ENCODE measurements around the gene ELK4. TPM values are rescaled to one million over a fixed set of nuclear protein-coding genes. Genes with fewer than 3 reads are reported as not detected.

The ELK4 gene
- total RNA-seq, 2 experiments from 2014 or later = 80.6 to 83.0 TPM

- Mint-ChIP-seq H3K4me1 (peaks cover 4% of the 10 kb centered on the region), H3K4me3 (no peak overlapping the region), H3K36me3 (ENCODE audit: low read depth) (no peaks in the 10 kb centered on the region), H3K27me3 (peaks cover 40% of the 10 kb centered on the region), H3K27ac (no peak overlapping the region), H3K9me3 (no peaks in the 10 kb centered on the region)
- CTCF ChIA-PET = interaction anchor here (1.0 to 1.2 kb wide), 2 partner anchors 16 to 46 kb away, joined by 3 to 4 read pairs; no protein-coding TSS in a partner anchor
- no peak for DNase-seq
- POLR2A ChIA-PET = no interaction called here
These were observed 59.4 kb downstream of the ELK4 start for GRCh38 chr1:205572421-205572820.

GRCh38 chr1:205571747-205572146 lies 60.1 kb downstream of the ELK4 start:
- H3K4me1 Mint-ChIP-seq = peaks cover 4% of the 10 kb centered on the region
- ChIA-PET POLR2A (no interaction called here), CTCF (interaction anchor here (0.7 to 1.2 kb wide), 3 partner anchors 17 to 86 kb away, joined by 3 to 4 read pairs (median 3); no protein-coding TSS in a partner anchor)
- no peak overlapping the region for H3K27ac Mint-ChIP-seq
- DNase-seq = no peak
- H3K27me3 Mint-ChIP-seq = peaks cover 45% of the 10 kb centered on the region
- H3K36me3 Mint-ChIP-seq (ENCODE audit: low read depth) = no peaks in the 10 kb centered on the region
- no peaks in the 10 kb centered on the region for H3K9me3 Mint-ChIP-seq
- H3K4me3 Mint-ChIP-seq = no peak overlapping the region

GRCh38 chr1:205570796-205571537 lies 60.8 kb downstream of the ELK4 start:
- Mint-ChIP-seq H3K9me3 (no peaks in the 10 kb centered on the region), H3K4me1 (peaks cover 4% of the 10 kb centered on the region), H3K4me3 (no peak overlapping the region), H3K27ac (no peak overlapping the region), H3K27me3 (peaks cover 50% of the 10 kb centered on the region), H3K36me3 (ENCODE audit: low read depth) (no peaks in the 10 kb centered on the region)
- ChIA-PET POLR2A (interaction anchor here (1.2 kb wide), 1 partner anchor 13 kb away, joined by 4 read pairs; no protein-coding TSS in a partner anchor), CTCF (interaction anchor here (0.8 to 1.2 kb wide), 4 partner anchors 13 to 88 kb away, joined by 3 to 4 read pairs (median 3); partner anchors contain the start of gene ELK4)
- no peak for DNase-seq

- ChIA-PET POLR2A (interaction anchor here (1.2 kb wide), 1 partner anchor 13 kb away, joined by 4 read pairs; no protein-coding TSS in a partner anchor), CTCF (interaction anchor here (0.9 kb wide), 2 partner anchors 13 to 89 kb away, joined by 3 read pairs; no protein-coding TSS in a partner anchor)
- H3K9me3 Mint-ChIP-seq = no peaks in the 10 kb centered on the region
- peaks cover 54% of the 10 kb centered on the region for H3K27me3 Mint-ChIP-seq
- H3K27ac Mint-ChIP-seq = no peak overlapping the region
- H3K4me1 Mint-ChIP-seq = peaks cover 4% of the 10 kb centered on the region
- H3K36me3 Mint-ChIP-seq (ENCODE audit: low read depth) = no peaks in the 10 kb centered on the region
- DNase-seq = no peak
- no peak overlapping the region for H3K4me3 Mint-ChIP-seq
These were observed 61.7 kb downstream of the ELK4 start for GRCh38 chr1:205570173-205570501.

GRCh38 chr1:205569411-205570172 lies 62.2 kb downstream of the ELK4 start:
- POLR2A ChIA-PET = interaction anchor here (1.2 kb wide), 1 partner anchor 14 kb away, joined by 4 read pairs; no protein-coding TSS in a partner anchor
- CTCF ChIA-PET = no interaction called here
- Mint-ChIP-seq H3K27me3 (peaks cover 55% of the 10 kb centered on the region), H3K27ac (no peak overlapping the region), H3K4me3 (no peak overlapping the region), H3K36me3 (ENCODE audit: low read depth) (no peaks in the 10 kb centered on the region), H3K4me1 (peaks cover 4% of the 10 kb centered on the region), H3K9me3 (no peaks in the 10 kb centered on the region)
- no peak for DNase-seq

- H3K4me3 Mint-ChIP-seq = no peak overlapping the region
- H3K36me3 Mint-ChIP-seq (ENCODE audit: low read depth) = no peaks in the 10 kb centered on the region
- H3K27me3 Mint-ChIP-seq = peaks cover 63% of the 10 kb centered on the region
- peaks cover 4% of the 10 kb centered on the region for H3K4me1 Mint-ChIP-seq
- CTCF ChIA-PET = no interaction called here
- DNase-seq = no peak
- POLR2A ChIA-PET = no interaction called here
- H3K27ac Mint-ChIP-seq = no peak overlapping the region
- no peaks in the 10 kb centered on the region for H3K9me3 Mint-ChIP-seq
These were observed 63.1 kb downstream of the ELK4 start for GRCh38 chr1:205568469-205569361.

- ChIA-PET POLR2A (no interaction called here), CTCF (no interaction called here)
- Mint-ChIP-seq H3K4me1 (peaks cover 4% of the 10 kb centered on the region), H3K36me3 (ENCODE audit: low read depth) (no peaks in the 10 kb centered on the region), H3K27me3 (peaks cover 63% of the 10 kb centered on the region), H3K4me3 (no peak overlapping the region), H3K9me3 (no peaks in the 10 kb centered on the region), H3K27ac (no peak overlapping the region)
- no peak for DNase-seq
These were observed 63.7 kb downstream of the ELK4 start for GRCh38 chr1:205568135-205568468.

- no peak for DNase-seq
- Mint-ChIP-seq H3K27ac (no peak overlapping the region), H3K36me3 (ENCODE audit: low read depth) (no peaks in the 10 kb centered on the region), H3K4me1 (peaks cover 4% of the 10 kb centered on the region), H3K27me3 (peaks cover 63% of the 10 kb centered on the region), H3K9me3 (no peaks in the 10 kb centered on the region), H3K4me3 (no peak overlapping the region)
- ChIA-PET CTCF (no interaction called here), POLR2A (no interaction called here)
These were observed 64.1 kb downstream of the ELK4 start for GRCh38 chr1:205567716-205568115.

GRCh38 chr1:205565799-205566198 lies 66.0 kb downstream of the ELK4 start:
- DNase-seq = no peak
- no peak overlapping the region for H3K27ac Mint-ChIP-seq
- POLR2A ChIA-PET = no interaction called here
- H3K4me3 Mint-ChIP-seq = no peak overlapping the region
- H3K27me3 Mint-ChIP-seq = peaks cover 60% of the 10 kb centered on the region
- H3K36me3 Mint-ChIP-seq (ENCODE audit: low read depth) = no peaks in the 10 kb centered on the region
- H3K4me1 Mint-ChIP-seq = peaks cover 4% of the 10 kb centered on the region
- CTCF ChIA-PET = no interaction called here
- no peaks in the 10 kb centered on the region for H3K9me3 Mint-ChIP-seq

GRCh38 chr1:205563927-205564441 lies 67.8 kb downstream of the ELK4 start:
- ChIA-PET POLR2A (no interaction called here), CTCF (interaction anchor here (1.0 to 1.6 kb wide), 2 partner anchors 28 to 78 kb away, joined by 3 read pairs; no protein-coding TSS in a partner anchor)
- Mint-ChIP-seq H3K36me3 (ENCODE audit: low read depth) (no peaks in the 10 kb centered on the region), H3K9me3 (peaks cover 3% of the 10 kb centered on the region), H3K27me3 (peaks cover 60% of the 10 kb centered on the region), H3K27ac (no peak overlapping the region), H3K4me3 (no peak overlapping the region), H3K4me1 (peaks cover 2% of the 10 kb centered on the region)
- no peak for DNase-seq

- Mint-ChIP-seq H3K4me1 (no peaks in the 10 kb centered on the region), H3K9me3 (peaks cover 3% of the 10 kb centered on the region), H3K27ac (no peak overlapping the region), H3K4me3 (no peak overlapping the region), H3K27me3 (peaks cover 58% of the 10 kb centered on the region), H3K36me3 (ENCODE audit: low read depth) (no peaks in the 10 kb centered on the region)
- ChIA-PET POLR2A (no interaction called here), CTCF (interaction anchor here (0.8 to 1.6 kb wide), 3 partner anchors 30 to 208 kb away, joined by 3 to 4 read pairs (median 4); no protein-coding TSS in a partner anchor)
- DNase-seq = no peak
These were observed 70.2 kb downstream of the ELK4 start for GRCh38 chr1:205561501-205562203.
